CD4-positive, alpha-beta memory T cell (primary cell): ENCODE measurements around the gene FOXE3. TPM values are rescaled to one million over a fixed set of nuclear protein-coding genes. Genes with fewer than 3 reads are reported as not detected.

ENCODE experiments used
- CTCF ChIA-PET: fragments of 350-600 bp; sonication (Branson Sonifier 250); formaldehyde crosslinking; loops from one replicate; lab custom pipeline; 2021; ENCODE audit warnings: inconsistent platforms; ENCODE audit not compliant: partially characterized antibody; lab: Charles Lee
- POLR2A ChIA-PET: fragments of 350-600 bp; sonication (Branson Sonifier 250); formaldehyde crosslinking; loops from one replicate; lab custom pipeline; 2021; ENCODE audit not compliant: partially characterized antibody; lab: Charles Lee
- DNase-seq, 5 donors: peaks; one replicate each; pipeline versions ENCODE4 v3.0.0 to v3.0.0-alpha.2; 2020 to 2022; ENCODE audit warnings: mixed read lengths in 1 of 5
- H3K27ac ChIP-seq: one replicate; pipeline ENCODE4 v1.7.0; 2013; ENCODE audit warnings: low read depth, low read length
- H3K27me3 ChIP-seq: 2 replicates; pipeline ENCODE4 v1.7.0; 2013; ENCODE audit warnings: mild to moderate bottlenecking, low read length, moderate library complexity; ENCODE audit not compliant: insufficient read depth
- H3K36me3 ChIP-seq: 2 replicates; pipeline ENCODE4 v1.7.0; 2013; ENCODE audit warnings: mild to moderate bottlenecking, low read length, moderate library complexity; ENCODE audit not compliant: insufficient read depth
- H3K4me1 ChIP-seq: 2 replicates; pipeline ENCODE4 v1.7.0; 2013; ENCODE audit warnings: mild to moderate bottlenecking, low read length, moderate library complexity; ENCODE audit not compliant: insufficient read depth
- H3K4me3 ChIP-seq, 2 donors: one replicate each; pipeline ENCODE4 v1.7.0; 2013; ENCODE audit warnings: low read length in 2 of 2, mild to moderate bottlenecking in 1 of 2
- H3K9me3 ChIP-seq, 2 donors: one replicate each; pipeline ENCODE4 v1.7.0; 2013; ENCODE audit warnings: low read length in 2 of 2, control low read depth in 1 of 2; ENCODE audit not compliant: control insufficient read depth in 1 of 2
- H3K27ac Mint-ChIP-seq, 7 donors: one replicate each; pipeline ENCODE4 v1.8.0; 2020 to 2021; ENCODE audit warnings: mixed read lengths in 7 of 7, mild to moderate bottlenecking in 6 of 7, inconsistent platforms in 3 of 7, moderate library complexity in 3 of 7
- H3K27me3 Mint-ChIP-seq, 2 donors: one replicate each; pipeline ENCODE4 v1.8.0; 2020 to 2021; ENCODE audit warnings: mixed read lengths in 2 of 2
- H3K36me3 Mint-ChIP-seq, 2 donors: one replicate each; pipeline ENCODE4 v1.8.0; 2020 to 2021; ENCODE audit warnings: mixed read lengths in 2 of 2, inconsistent platforms in 1 of 2, mild to moderate bottlenecking in 1 of 2
- H3K4me1 Mint-ChIP-seq, 4 donors: one replicate each; pipeline ENCODE4 v1.8.0; 2020 to 2021; ENCODE audit warnings: mixed read lengths in 4 of 4, mild to moderate bottlenecking in 1 of 4
- H3K4me3 Mint-ChIP-seq, 8 donors: one replicate each; pipeline ENCODE4 v1.8.0; 2020 to 2021; ENCODE audit warnings: mixed read lengths in 8 of 8, mild to moderate bottlenecking in 7 of 8, moderate library complexity in 6 of 8, inconsistent platforms in 3 of 8
- H3K9me3 Mint-ChIP-seq, 8 donors: one replicate each; pipeline ENCODE4 v1.8.0; 2020 to 2021; ENCODE audit warnings: mixed read lengths in 8 of 8, mild to moderate bottlenecking in 5 of 8, inconsistent platforms in 3 of 8, moderate library complexity in 1 of 8
- intact Hi-C: fragments of 100-400 bp; cut with micrococcal nuclease; formaldehyde crosslinking; loops from one replicate; pipeline ENCODE4 v1.15.1; 2023
- polyA plus RNA-seq, 2 donors: library from polyadenylated mRNA; unstranded; fragments of 300-500 nt; fragmentation: Illumina TruSeq; gene quantifications; one replicate each; pipeline ENCODE4 v1.2.3, GENCODE V29; 2021
- total RNA-seq, 2 experiments: library from RNA; stranded (reverse); gene quantifications; one replicate each; pipeline ENCODE4 v1.2.3, GENCODE V29; 2021

Gene FOXE3
- total and polyA plus RNA-seq, 4 experiments from 2014 or later, result not detected

DNA sequence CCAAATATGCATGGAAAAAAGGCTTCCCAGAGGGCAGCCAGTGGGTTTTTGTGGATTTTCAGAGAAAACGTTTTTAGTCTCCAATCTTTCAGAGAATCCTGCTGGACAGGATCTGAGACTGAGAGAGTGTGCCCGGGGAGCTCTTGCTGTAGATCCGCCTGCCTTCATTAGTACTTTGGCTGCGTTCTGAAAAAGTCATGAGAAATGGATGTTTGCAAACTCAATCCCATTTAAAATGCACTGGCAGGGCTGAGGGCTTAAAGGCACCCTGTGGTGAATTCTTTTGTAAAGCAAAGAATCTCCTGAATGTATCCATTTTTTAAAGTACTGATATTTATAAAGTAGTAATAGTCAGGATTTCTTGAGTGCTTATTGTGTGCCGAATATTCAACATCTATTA is 44.0 kb downstream of the FOXE3 start:
- H3K9me3 Mint-ChIP-seq, result peaks cover 0 to 3% (median 0%) of the 10 kb centered on the region in 8 donors
- H3K4me3 ChIP-seq, result no peak overlapping the region
- no peak overlapping the region for H3K27ac Mint-ChIP-seq
- H3K27ac ChIP-seq, result no peak overlapping the region
- H3K36me3 ChIP-seq, result no peaks in the 10 kb centered on the region
- peaks cover 14% of the 10 kb centered on the region for H3K27me3 ChIP-seq
- no peaks in the 10 kb centered on the region for H3K9me3 ChIP-seq
- no peaks in the 10 kb centered on the region for H3K36me3 Mint-ChIP-seq
- no peaks in the 10 kb centered on the region for H3K4me1 ChIP-seq
- H3K4me3 Mint-ChIP-seq, result no peak overlapping the region
- POLR2A ChIA-PET, result no interaction called here
- H3K27me3 Mint-ChIP-seq, result peaks cover 50 to 61% of the 10 kb centered on the region in 2 donors
- intact Hi-C loops, result no loop called here
- CTCF ChIA-PET, result no interaction called here
- DNase-seq, result no peak
- H3K4me1 Mint-ChIP-seq, result no peaks in the 10 kb centered on the region

DNA sequence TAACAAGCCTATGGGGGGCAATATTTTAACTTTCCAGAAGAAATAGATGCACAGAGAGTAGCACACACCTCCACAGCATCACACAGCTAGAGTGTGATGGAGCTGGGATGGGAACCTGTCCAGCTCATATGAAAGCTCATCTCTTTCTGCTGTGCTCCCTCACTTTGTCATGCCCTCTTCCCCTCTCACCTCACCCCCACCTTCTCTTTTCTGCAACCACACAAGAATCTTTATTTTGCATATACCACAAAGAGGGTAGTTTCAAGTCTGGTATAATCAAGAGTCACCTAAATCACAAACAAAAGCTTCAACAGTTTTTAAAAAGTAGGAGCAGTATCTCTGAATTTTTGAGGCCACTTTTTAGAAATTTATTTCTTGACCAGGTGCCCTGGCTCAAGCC is 44.4 kb downstream of the FOXE3 start:
- peaks cover 14% of the 10 kb centered on the region for H3K27me3 ChIP-seq
- POLR2A ChIA-PET, result no interaction called here
- Mint-ChIP-seq H3K4me3 (no peak overlapping the region), H3K9me3 (peaks cover 0 to 3% (median 0%) of the 10 kb centered on the region in 8 donors), H3K4me1 (no peaks in the 10 kb centered on the region), H3K36me3 (no peaks in the 10 kb centered on the region), H3K27ac (peak overlapping the region in 1 of 7 donors; percentile 2), H3K27me3 (peaks cover 50 to 57% of the 10 kb centered on the region in 2 donors)
- H3K9me3 ChIP-seq, result no peaks in the 10 kb centered on the region
- H3K4me1 ChIP-seq, result no peaks in the 10 kb centered on the region
- CTCF ChIA-PET, result no interaction called here
- DNase-seq, result no peak
- H3K27ac ChIP-seq, result no peak overlapping the region
- H3K4me3 ChIP-seq, result no peak overlapping the region
- intact Hi-C loops, result no loop called here
- H3K36me3 ChIP-seq, result no peaks in the 10 kb centered on the region

DNA sequence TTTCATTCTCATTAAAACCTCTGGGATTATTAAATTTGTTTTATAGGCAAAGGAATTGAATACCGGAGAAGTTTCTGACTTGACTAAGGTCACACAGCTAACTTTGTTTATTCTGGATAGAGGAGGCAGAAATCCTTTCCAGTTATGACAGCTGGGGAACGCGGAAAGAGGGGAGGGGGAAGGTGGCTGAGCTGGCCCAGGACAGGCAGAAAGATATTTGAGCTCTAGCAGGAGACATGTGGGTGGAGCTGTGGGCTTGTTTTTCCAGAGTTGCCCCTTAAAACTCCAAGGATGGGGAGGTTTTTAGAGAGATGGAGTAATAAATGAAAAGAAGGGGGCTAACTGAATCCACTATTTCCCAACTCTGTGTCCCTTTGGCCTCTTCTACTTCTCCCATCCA is 49.5 kb downstream of the FOXE3 start:
- no peak overlapping the region for H3K27ac ChIP-seq
- Mint-ChIP-seq H3K27ac (no peak overlapping the region), H3K36me3 (no peaks in the 10 kb centered on the region), H3K27me3 (peaks cover 34 to 40% of the 10 kb centered on the region in 2 donors), H3K9me3 (peaks cover 0 to 4% (median 0%) of the 10 kb centered on the region in 8 donors), H3K4me1 (no peaks in the 10 kb centered on the region), H3K4me3 (no peak overlapping the region)
- no peaks in the 10 kb centered on the region for H3K9me3 ChIP-seq
- intact Hi-C loops, result no loop called here
- ChIA-PET POLR2A (no interaction called here), CTCF (no interaction called here)
- no peak for DNase-seq
- no peak overlapping the region for H3K4me3 ChIP-seq
- H3K27me3 ChIP-seq, result peaks cover 5% of the 10 kb centered on the region
- H3K36me3 ChIP-seq, result no peaks in the 10 kb centered on the region
- no peaks in the 10 kb centered on the region for H3K4me1 ChIP-seq

Other genes starting within 250 kb of the FOXE3 start
- gene PDZK1IP1, start 226.2 kb upstream of the FOXE3 start, total RNA-seq, result not detected
- not detected for gene PDZK1IP1, start 226.2 kb upstream of the FOXE3 start, polyA plus RNA-seq
- not detected for gene TAL1, start 184.1 kb upstream of the FOXE3 start, total RNA-seq
- not detected for gene TAL1, start 184.1 kb upstream of the FOXE3 start, polyA plus RNA-seq
- 1 to 10 TPM; 1.6 to 2.6 TPM for gene STIL, start 102.1 kb upstream of the FOXE3 start, total RNA-seq
- gene STIL, start 102.1 kb upstream of the FOXE3 start, polyA plus RNA-seq, result under 1 TPM; 0.34 to 0.89 TPM
- 100 to 1,000 TPM; 152 to 153 TPM for gene CMPK1, start 82.5 kb upstream of the FOXE3 start, total RNA-seq
- 100 to 1,000 TPM; 180 to 216 TPM for gene CMPK1, start 82.5 kb upstream of the FOXE3 start, polyA plus RNA-seq
- gene FOXD2, start 21.8 kb downstream of the FOXE3 start, total RNA-seq, result under 1 TPM; 0.64 to 0.73 TPM
- under 1 TPM; 0.07 to 0.11 TPM for gene FOXD2, start 21.8 kb downstream of the FOXE3 start, polyA plus RNA-seq